IMR-90 (cell line): ENCODE data around the gene TXLNA. TPM values are rescaled to one million over a fixed set of nuclear protein-coding genes. Genes with fewer than 3 reads are reported as not detected.

Source experiments
- ATAC-seq: fragments of 200-7000 bp; cut with Tn5 transposase; 2 replicates; pipeline ENCODE4 v1.9.1; 2020; ENCODE audit warnings: low read depth, mild to moderate bottlenecking, moderate library complexity
- BruUV-seq: library from RNA; stranded (reverse); fragments of 400-500 nt; replicated peaks from 2 replicates; lab custom pipeline; 2021; lab: Mats Ljungman, UMichigan
- CTCF ChIA-PET: fragments of 300-600 bp; formaldehyde crosslinking; extraction: SDS; loops from one replicate; lab custom pipeline; 2021; ENCODE audit warnings: antibody characterized with exemption; lab: Yijun Ruan, JAX
- POLR2A ChIA-PET: fragments of 300-600 bp; sonication (Branson Sonifier 250); formaldehyde crosslinking; loops from one replicate; lab custom pipeline; 2022; ENCODE audit warnings: antibody characterized with exemption; ENCODE audit not compliant: unreplicated experiment; lab: Charles Lee
- DNase-seq: peaks from one replicate; pipeline ENCODE4 v3.0.0; 2013
- H2AFZ ChIP-seq: replicated peaks from 2 replicates; pipeline ENCODE3; 2013; ENCODE audit warnings: low read length, mild to moderate bottlenecking; ENCODE audit not compliant: poor library complexity
- H2AK5ac ChIP-seq: 2 replicates; pipeline ENCODE4 v1.6.1; 2013; ENCODE audit warnings: low read depth, low read length, inconsistent platforms
- H2AK9ac ChIP-seq: replicated peaks from 2 replicates; pipeline ENCODE3; 2013; ENCODE audit warnings: mild to moderate bottlenecking, low read depth, low read length, moderate library complexity; ENCODE audit not compliant: poor library complexity
- H2BK120ac ChIP-seq: 2 replicates; pipeline ENCODE4 v1.6.1; 2013; ENCODE audit warnings: low read depth, low read length, inconsistent platforms
- H2BK15ac ChIP-seq: 3 replicates; pipeline ENCODE4 v1.6.1; 2013; ENCODE audit warnings: low read depth, low read length, inconsistent platforms
- H2BK20ac ChIP-seq: 2 replicates; pipeline ENCODE4 v1.6.1; 2013; ENCODE audit warnings: low read depth, mild to moderate bottlenecking, inconsistent platforms, low read length, moderate library complexity
- H2BK5ac ChIP-seq: 2 replicates; pipeline ENCODE4 v1.6.1; 2013; ENCODE audit warnings: mild to moderate bottlenecking, low read depth, low read length, inconsistent platforms; ENCODE audit not compliant: poor library complexity, severe bottlenecking
- H3K14ac ChIP-seq: replicated peaks from 2 replicates; pipeline ENCODE4 v1.6.1; 2013; ENCODE audit warnings: low read depth, low read length, inconsistent platforms
- H3K18ac ChIP-seq: 2 replicates; pipeline ENCODE4 v1.6.1; 2013; ENCODE audit warnings: low read depth, low read length, control low read depth
- H3K23ac ChIP-seq: 2 replicates; pipeline ENCODE4 v1.6.1; 2013; ENCODE audit warnings: low read depth, low read length, inconsistent platforms
- H3K27ac ChIP-seq: 2 replicates; pipeline ENCODE4 v1.5.1; 2013; ENCODE audit warnings: mild to moderate bottlenecking, control low read depth, low read length; ENCODE audit not compliant: insufficient read depth
- H3K27me3 ChIP-seq: 2 replicates; pipeline ENCODE4 v1.6.1; 2013; ENCODE audit warnings: low read length; ENCODE audit not compliant: control insufficient read depth, insufficient read depth
- H3K36me3 ChIP-seq: 2 replicates; pipeline ENCODE4 v1.6.1; 2013; ENCODE audit warnings: low read length, mixed read lengths; ENCODE audit not compliant: control insufficient read depth, insufficient read depth
- H3K4ac ChIP-seq: 2 replicates; pipeline ENCODE4 v1.6.1; 2013; ENCODE audit warnings: low read depth, low read length, inconsistent platforms
- H3K4me1 ChIP-seq: 2 replicates; pipeline ENCODE4 v1.6.1; 2013; ENCODE audit warnings: low read length, mixed read lengths; ENCODE audit not compliant: control insufficient read depth, insufficient read depth
- H3K4me2 ChIP-seq: 2 replicates; pipeline ENCODE4 v1.6.1; 2013; ENCODE audit warnings: low read depth, mild to moderate bottlenecking, control low read depth, low read length, moderate library complexity
- H3K4me3 ChIP-seq: 2 replicates; pipeline ENCODE4 v1.5.1; 2013; ENCODE audit warnings: low read depth, mild to moderate bottlenecking, control low read depth, low read length, moderate library complexity; ENCODE audit not compliant: insufficient read depth
- H3K56ac ChIP-seq: 2 replicates; pipeline ENCODE4 v1.6.1; 2013; ENCODE audit warnings: low read length, inconsistent platforms; ENCODE audit not compliant: insufficient read depth; ENCODE audit errors: extremely low read depth
- H3K79me1 ChIP-seq, 2 experiments: 2 replicates each; pipeline ENCODE4 v1.6.1; 2013; ENCODE audit warnings: low read length in 2 of 2, inconsistent platforms in 1 of 2, low read depth in 1 of 2
- H3K9ac ChIP-seq: 2 replicates; pipeline ENCODE4 v1.6.1; 2013; ENCODE audit warnings: low read depth, low read length, control low read depth
- H3K9me1 ChIP-seq: 2 replicates; pipeline ENCODE4 v1.6.1; 2013; ENCODE audit warnings: low read length, inconsistent platforms; ENCODE audit not compliant: insufficient read depth
- H3K9me3 ChIP-seq: 2 replicates; pipeline ENCODE4 v1.6.1; 2013; ENCODE audit warnings: low read length; ENCODE audit not compliant: control insufficient read depth, insufficient read depth
- H4K20me1 ChIP-seq: 2 replicates; pipeline ENCODE4 v1.6.1; 2013; ENCODE audit warnings: low read length, inconsistent platforms; ENCODE audit not compliant: insufficient read depth
- H4K5ac ChIP-seq: 2 replicates; pipeline ENCODE4 v1.6.1; 2013; ENCODE audit warnings: mild to moderate bottlenecking, low read depth, low read length, control low read depth
- H4K8ac ChIP-seq, 2 experiments: 2 replicates each; pipeline ENCODE4 v1.6.1; 2013; ENCODE audit warnings: low read depth in 2 of 2, low read length in 2 of 2, control low read depth in 1 of 2, inconsistent platforms in 1 of 2
- H4K91ac ChIP-seq: 2 replicates; pipeline ENCODE4 v1.6.1; 2013; ENCODE audit warnings: low read depth, low read length, inconsistent platforms; ENCODE audit not compliant: insufficient read depth
- CEBPB ChIP-seq: IDR thresholded peaks from 2 replicates; pipeline ENCODE4 v1.6.1; 2012; ENCODE audit warnings: low read depth, low read length, improper control_type of control experiment
- CTCF ChIP-seq: conservative IDR thresholded peaks from 2 replicates; pipeline ENCODE4 v1.5.1; 2012; ENCODE audit warnings: mild to moderate bottlenecking, low read depth, low read length, improper control_type of control experiment
- FOS ChIP-seq: fragments of 150-350 bp; IDR thresholded peaks from 2 replicates; pipeline ENCODE4 v1.6.1; 2016; ENCODE audit warnings: low read depth, low read length
- MAFK ChIP-seq: IDR thresholded peaks from 2 replicates; pipeline ENCODE4 v1.6.1; 2012; ENCODE audit warnings: low read depth, low read length, improper control_type of control experiment
- MAZ ChIP-seq: IDR thresholded peaks from 2 replicates; pipeline ENCODE4 v1.6.1; 2012; ENCODE audit warnings: low read depth, mild to moderate bottlenecking, low read length, improper control_type of control experiment, moderate library complexity, borderline replicate concordance
- MXI1 ChIP-seq: IDR thresholded peaks from 2 replicates; pipeline ENCODE4 v1.6.1; 2012; ENCODE audit warnings: low read depth, mild to moderate bottlenecking, low read length, moderate library complexity, borderline replicate concordance
- POLR2A ChIP-seq: IDR thresholded peaks from 2 replicates; pipeline ENCODE4 v1.6.1; 2012; ENCODE audit warnings: mild to moderate bottlenecking, low read depth, low read length
- RFX5 ChIP-seq: IDR thresholded peaks from 2 replicates; pipeline ENCODE4 v1.8.0; 2012; ENCODE audit warnings: low read depth, mild to moderate bottlenecking, low read length, moderate library complexity
- USF2 ChIP-seq: fragments of 150-350 bp; IDR thresholded peaks from 2 replicates; pipeline ENCODE4 v1.6.1; 2017; ENCODE audit warnings: mild to moderate bottlenecking, antibody characterized with exemption, low read length, low read depth
- WGBS, 2 experiments: methylation state at CpG; one replicate each; pipeline versions ENCODE4 v1.1.5 to v1.1.7; 2013; ENCODE audit warnings: missing lambda C conversion rate in 2 of 2; ENCODE audit not compliant: insufficient read length in 1 of 2; ENCODE audit errors: extremely low coverage in 2 of 2; 5-methylcytosine and 5-hydroxymethylcytosine counted together
- dilution Hi-C: fragments of 300-500 bp; cut with HindIII; formaldehyde crosslinking; loops from one replicate; pipeline ENCODE4 v1.14.3; 2018; ENCODE audit warnings: low sequenced_read_pairs; ENCODE audit not compliant: unreplicated experiment
- in situ Hi-C: fragments of 300-500 bp; cut with MboI; formaldehyde crosslinking; loops from 3 replicates; pipeline ENCODE4 v1.14.3; 2019; ENCODE audit warnings: low sequenced_read_pairs, inconsistent platforms, mixed read lengths
- intact Hi-C: fragments of 100-400 bp; cut with micrococcal nuclease; formaldehyde crosslinking; loops from 2 replicates; pipeline ENCODE4 v1.10.0; 2022
- polyA plus RNA-seq, 3 experiments: library from polyadenylated mRNA; depleted of rRNA; stranded (reverse); fragments of >200 nt; gene quantifications; 2 replicates each; pipeline ENCODE4 v1.2.3, GENCODE V29; 2012; ENCODE audit warnings: low replicate concordance in 1 of 3
- total RNA-seq: library from RNA; depleted of rRNA; stranded (reverse); fragments of >200 nt; gene quantifications from 2 replicates; pipeline ENCODE4 v1.2.3, GENCODE V29; 2012
- TF ChIP-seq, protein P1 (sequence below): fragments of 150-350 bp; IDR thresholded peaks from 2 replicates; pipeline ENCODE4 v1.6.1; 2016; ENCODE audit warnings: low read depth, mild to moderate bottlenecking, low read length, moderate library complexity, borderline replicate concordance

TXLNA gene
- total and polyA plus RNA-seq, 2 of the 4 experiments (the other 2 are of a cell fraction), result 47.6 to 102 TPM

- Histone ChIP-seq H3K4ac (no peak overlapping the region), H3K9ac (no peak overlapping the region), H3K36me3 (peaks cover 57% of the 10 kb centered on the region), H3K27me3 (no peaks in the 10 kb centered on the region), H2BK15ac (no peak overlapping the region), H2BK5ac (no peak overlapping the region), H3K18ac (no peak overlapping the region), H3K23ac (no peak overlapping the region), H4K8ac (no peak overlapping the region), H3K14ac (no peak overlapping the region), H2AFZ (no peak overlapping the region), H3K27ac (no peak overlapping the region), H3K9me3 (no peaks in the 10 kb centered on the region), H2BK120ac (no peak overlapping the region), H2BK20ac (no peak overlapping the region), H3K4me3 (no peak overlapping the region), H3K56ac (no peak overlapping the region), H3K4me1 (no peaks in the 10 kb centered on the region), H4K5ac (no peak overlapping the region), H3K4me2 (no peak overlapping the region), H4K91ac (no peak overlapping the region), H3K79me1 (peaks cover 14 to 31% of the 10 kb centered on the region in 2 experiments), H4K20me1 (0 out of 2 replicates have a peak, but pooled peaks cover 10% of the 10 kb centered on the region), H3K9me1 (peaks cover 5% of the 10 kb centered on the region; the same call in 1 of the 2 replicates), H2AK9ac (peak overlapping the region; percentile 55), H2AK5ac (no peak overlapping the region)
- POLR2A ChIA-PET, result no interaction called here
- in situ Hi-C loops, result no loop called here
- BruUV-seq, result no TSS peak
- DNase-seq (no peak), ATAC-seq (no peak)
- TF ChIP-seq, protein P1, sequence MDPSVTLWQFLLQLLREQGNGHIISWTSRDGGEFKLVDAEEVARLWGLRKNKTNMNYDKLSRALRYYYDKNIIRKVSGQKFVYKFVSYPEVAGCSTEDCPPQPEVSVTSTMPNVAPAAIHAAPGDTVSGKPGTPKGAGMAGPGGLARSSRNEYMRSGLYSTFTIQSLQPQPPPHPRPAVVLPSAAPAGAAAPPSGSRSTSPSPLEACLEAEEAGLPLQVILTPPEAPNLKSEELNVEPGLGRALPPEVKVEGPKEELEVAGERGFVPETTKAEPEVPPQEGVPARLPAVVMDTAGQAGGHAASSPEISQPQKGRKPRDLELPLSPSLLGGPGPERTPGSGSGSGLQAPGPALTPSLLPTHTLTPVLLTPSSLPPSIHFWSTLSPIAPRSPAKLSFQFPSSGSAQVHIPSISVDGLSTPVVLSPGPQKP, result no peak
- TF ChIP-seq RFX5 (no peak), CEBPB (no peak), POLR2A (no peak), FOS (no peak), MXI1 (no peak), MAFK (no peak), MAZ (no peak), CTCF (no peak), USF2 (no peak)
- intact Hi-C loops, result no loop called here
- WGBS, 2 experiments, result no CpG with 5 or more reads among the region's 3 CpGs
- CTCF ChIA-PET, result no interaction called here
- dilution Hi-C loops, result no loop called here
Measured at GRCh38 chr1:32228771-32229170, 49.3 kb downstream of the TXLNA start.
